GM18498 (cell line): ENCODE data around the gene PRR29.

Experiments used
- ATAC-seq: cut with Tn5 transposase; IDR thresholded peaks from one replicate; pipeline ENCODE4 v1.9.1; 2021; ENCODE audit warnings: mild to moderate bottlenecking, moderate library complexity; ENCODE audit not compliant: unreplicated experiment

PRR29 gene

GRCh38 chr17:64038331-64039105, 40.4 kb downstream of the PRR29 start:
- no peak for ATAC-seq

- no peak for ATAC-seq
These were observed 40.9 kb downstream of the PRR29 start for GRCh38 chr17:64039106-64039400.

GRCh38 chr17:64040206-64040605, 42.1 kb downstream of the PRR29 start:
- ATAC-seq, result no peak

GRCh38 chr17:64041912-64042311, 43.8 kb downstream of the PRR29 start:
- ATAC-seq, result no peak

- ATAC-seq, result no peak
These were observed 44.7 kb downstream of the PRR29 start for GRCh38 chr17:64042700-64043485.

- no peak for ATAC-seq
These were observed 47.0 kb downstream of the PRR29 start for GRCh38 chr17:64045176-64045575.

GRCh38 chr17:64048805-64049204, 50.7 kb downstream of the PRR29 start:
- ATAC-seq, result no peak

GRCh38 chr17:64051153-64051552, 53.0 kb downstream of the PRR29 start:
- ATAC-seq, result no peak

- no peak for ATAC-seq
These were observed 55.0 kb downstream of the PRR29 start for GRCh38 chr17:64053101-64053500.
